ENCODE results near the gene C11orf87. TPM values are rescaled to one million over a fixed set of nuclear protein-coding genes. Genes with fewer than 3 reads are reported as not detected.
A peak's percentile ranks its signal among the peaks of the same experiment; 100 is the strongest.

The C11orf87 gene
- total and polyA plus RNA-seq, 2 of the 13 experiments (the other 11 are each of a cell fraction or from before 2014, with no cell fraction given): not detected

DNA sequence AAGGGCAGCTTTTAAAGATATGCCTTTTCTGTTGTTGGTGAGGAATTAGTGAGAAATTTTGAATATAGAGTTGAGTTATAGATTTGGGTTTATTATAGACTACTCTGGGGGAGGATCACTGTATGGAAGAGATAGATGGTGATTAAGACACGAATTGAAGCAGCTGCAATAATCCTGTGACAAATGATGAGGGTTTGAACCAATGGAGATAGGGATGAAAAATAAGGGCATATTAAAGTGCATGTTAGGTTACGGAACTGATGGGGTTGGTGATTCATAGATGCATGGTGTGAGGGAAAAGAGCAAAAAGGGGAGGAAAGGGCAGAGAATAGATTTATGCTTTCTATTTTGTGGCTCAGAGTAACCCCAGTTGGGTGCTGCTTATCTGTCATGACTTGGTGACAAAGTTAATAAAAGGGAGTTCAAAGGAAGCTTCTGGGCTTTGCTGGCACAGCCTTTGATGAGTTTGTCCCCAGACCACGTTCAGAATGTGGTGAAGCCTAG lies 11.8 kb downstream of the C11orf87 start:
- no peaks in the 10 kb centered on the region for H3K9me3 ChIP-seq (ENCODE audit: low read length)
- H4K20me1 ChIP-seq (ENCODE audit: insufficient read depth, low read length): no peaks in the 10 kb centered on the region
- H3K4me1 ChIP-seq (ENCODE audit: insufficient read depth, low read length): no peaks in the 10 kb centered on the region
- in situ Hi-C loops (cut with HindIII; ENCODE audit: extremely low pct_ligation_motif_present, low pct_unique_long_range_greater_than_20kb): no loop called here
- WGBS (ENCODE audit: low lambda C conversion rate): under 1% methylated on average over 3 of the region's 3 CpGs
- ChIA-PET CTCF (ENCODE audit: low intra/inter-chr PET ratio, low total read pairs) (no interaction called here), POLR2A (no interaction called here)
- FAIRE-seq (no peak), DNase-seq (ENCODE audit: low spot score) (no peak), ATAC-seq (no peak)
- H3K27me3 ChIP-seq (ENCODE audit: control insufficient read depth in 1 of 2, insufficient read depth in 2 of 2, low read length in 2 of 2): no peaks in the 10 kb centered on the region
- H3K4me3 ChIP-seq (replicated peaks in 1 of 3; ENCODE audit: insufficient read depth in 1 of 3, low read depth in 2 of 3, low read length in 3 of 3): no peak overlapping the region
- no peak overlapping the region for H3K4me2 ChIP-seq (ENCODE audit: low read depth, low read length)
- intact Hi-C loops (cut with micrococcal nuclease; ENCODE audit: unreplicated experiment): no loop called here
- no TSS peak for BruUV-seq (replicated peaks)
- no peak overlapping the region for H3K9ac ChIP-seq (ENCODE audit: insufficient read depth, low read depth, low read length)
- no peaks in the 10 kb centered on the region for H3K79me2 ChIP-seq (ENCODE audit: insufficient read depth, low read length)
- no peak overlapping the region for H3K27ac ChIP-seq (ENCODE audit: extremely low read length, insufficient read depth, low read length)
- TF ChIP-seq MZF1 (CRISPR knock-in tag; IDR thresholded peaks at IDR 0.05; ENCODE audit: borderline replicate concordance) (no peak), SYNCRIP (IDR thresholded peaks at IDR 0.05; ENCODE audit: insufficient read depth, low read depth, low read length) (no peak), GMEB1 (CRISPR knock-in tag; IDR thresholded peaks at IDR 0.05; ENCODE audit: borderline replicate concordance) (no peak), RAD51 (IDR thresholded peaks at IDR 0.05; ENCODE audit: borderline replicate concordance) (no peak), PRPF4 (IDR thresholded peaks at IDR 0.05; ENCODE audit: low read depth, low read length, poor library complexity, severe bottlenecking) (no peak)
- no peaks in the 10 kb centered on the region for H3K36me3 ChIP-seq (replicated peaks in 1 of 2; ENCODE audit: control insufficient read depth in 1 of 2, insufficient read depth in 2 of 2, low read length in 2 of 2)
- H2AFZ ChIP-seq (ENCODE audit: low read length): no peak overlapping the region

- BruUV-seq (replicated peaks): no TSS peak
- H3K9me3 ChIP-seq (ENCODE audit: low read length): no peaks in the 10 kb centered on the region
- no peaks in the 10 kb centered on the region for H3K4me1 ChIP-seq (ENCODE audit: insufficient read depth, low read length)
- no peak overlapping the region for H3K4me3 ChIP-seq (replicated peaks in 1 of 3; ENCODE audit: insufficient read depth in 1 of 3, low read depth in 2 of 3, low read length in 3 of 3)
- intact Hi-C loops (cut with micrococcal nuclease; ENCODE audit: unreplicated experiment): no loop called here
- ChIA-PET CTCF (ENCODE audit: low intra/inter-chr PET ratio, low total read pairs) (no interaction called here), POLR2A (no interaction called here)
- no peak for ATAC-seq
- in situ Hi-C loops (cut with HindIII; ENCODE audit: extremely low pct_ligation_motif_present, low pct_unique_long_range_greater_than_20kb): no loop called here
- no peak overlapping the region for H3K27ac ChIP-seq (ENCODE audit: extremely low read length, insufficient read depth, low read length)
- no peak for FAIRE-seq
- no peak overlapping the region for H3K4me2 ChIP-seq (ENCODE audit: low read depth, low read length)
- H3K36me3 ChIP-seq (replicated peaks in 1 of 2; ENCODE audit: control insufficient read depth in 1 of 2, insufficient read depth in 2 of 2, low read length in 2 of 2): no peaks in the 10 kb centered on the region
- H3K9ac ChIP-seq (ENCODE audit: insufficient read depth, low read depth, low read length): no peak overlapping the region
- peak; percentile 63 for TF ChIP-seq ATF7 (IDR thresholded peaks at IDR 0.05)
- no peak for TF ChIP-seq ATF7 (CRISPR knock-in tag; IDR thresholded peaks at IDR 0.05)
- no peak for TF ChIP-seq ZNF503 (CRISPR knock-in tag; IDR thresholded peaks at IDR 0.05)
- TF ChIP-seq ZNF839 (CRISPR knock-in tag; IDR thresholded peaks at IDR 0.05; ENCODE audit: borderline replicate concordance): no peak
- 0 out of 2 replicates have a peak, but pooled peaks have one; percentile 1 for TF ChIP-seq CEBPB (IDR thresholded peaks at IDR 0.05; ENCODE audit: borderline replicate concordance, low read depth, low read length)
- H2AFZ ChIP-seq (ENCODE audit: low read length): no peak overlapping the region
- H4K20me1 ChIP-seq (ENCODE audit: insufficient read depth, low read length): no peaks in the 10 kb centered on the region
- no peak for DNase-seq (ENCODE audit: low spot score)
- 1% methylated on average over 3 of the region's 3 CpGs for WGBS (ENCODE audit: low lambda C conversion rate)
- no peaks in the 10 kb centered on the region for H3K27me3 ChIP-seq (ENCODE audit: control insufficient read depth in 1 of 2, insufficient read depth in 2 of 2, low read length in 2 of 2)
- no peaks in the 10 kb centered on the region for H3K79me2 ChIP-seq (ENCODE audit: insufficient read depth, low read length)
Observed at GRCh38 chr11:109435121-109435742, 13.2 kb downstream of the C11orf87 start.
